Measurements from ENCODE around the gene CCL22. TPM values are rescaled to one million over a fixed set of nuclear protein-coding genes. Genes with fewer than 3 reads are reported as not detected.
"Not testable (repeated sequence)": the region's sequence is repeated elsewhere in the genome, so short reads cannot be mapped to it uniquely, and the experiment has no call there.

Gene CCL22
- total RNA-seq, 3 donors from 2014 or later, result 0.16 to 0.51 (median 0.41) TPM

- peak in 2 of 3 donors; percentile 35 to 88 for DNase-seq
- H3K9me3 ChIP-seq, result no peaks in the 10 kb centered on the region
- ATAC-seq, result peak; percentile 93
- H3K4me1 ChIP-seq (ENCODE audit: low read depth), result peaks cover 10% of the 10 kb centered on the region
- H3K36me3 ChIP-seq (ENCODE audit: low read depth), result no peaks in the 10 kb centered on the region
- TF ChIP-seq, protein P1, sequence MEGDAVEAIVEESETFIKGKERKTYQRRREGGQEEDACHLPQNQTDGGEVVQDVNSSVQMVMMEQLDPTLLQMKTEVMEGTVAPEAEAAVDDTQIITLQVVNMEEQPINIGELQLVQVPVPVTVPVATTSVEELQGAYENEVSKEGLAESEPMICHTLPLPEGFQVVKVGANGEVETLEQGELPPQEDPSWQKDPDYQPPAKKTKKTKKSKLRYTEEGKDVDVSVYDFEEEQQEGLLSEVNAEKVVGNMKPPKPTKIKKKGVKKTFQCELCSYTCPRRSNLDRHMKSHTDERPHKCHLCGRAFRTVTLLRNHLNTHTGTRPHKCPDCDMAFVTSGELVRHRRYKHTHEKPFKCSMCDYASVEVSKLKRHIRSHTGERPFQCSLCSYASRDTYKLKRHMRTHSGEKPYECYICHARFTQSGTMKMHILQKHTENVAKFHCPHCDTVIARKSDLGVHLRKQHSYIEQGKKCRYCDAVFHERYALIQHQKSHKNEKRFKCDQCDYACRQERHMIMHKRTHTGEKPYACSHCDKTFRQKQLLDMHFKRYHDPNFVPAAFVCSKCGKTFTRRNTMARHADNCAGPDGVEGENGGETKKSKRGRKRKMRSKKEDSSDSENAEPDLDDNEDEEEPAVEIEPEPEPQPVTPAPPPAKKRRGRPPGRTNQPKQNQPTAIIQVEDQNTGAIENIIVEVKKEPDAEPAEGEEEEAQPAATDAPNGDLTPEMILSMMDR (IDR thresholded peaks at IDR 0.05), result no peak
- intact Hi-C loops (cut with DNase I, micrococcal nuclease), result no loop called here
- no peak overlapping the region for H3K4me3 ChIP-seq
Measured at GRCh38 chr16:57341441-57342303, 16.9 kb upstream of the CCL22 start.

DNA sequence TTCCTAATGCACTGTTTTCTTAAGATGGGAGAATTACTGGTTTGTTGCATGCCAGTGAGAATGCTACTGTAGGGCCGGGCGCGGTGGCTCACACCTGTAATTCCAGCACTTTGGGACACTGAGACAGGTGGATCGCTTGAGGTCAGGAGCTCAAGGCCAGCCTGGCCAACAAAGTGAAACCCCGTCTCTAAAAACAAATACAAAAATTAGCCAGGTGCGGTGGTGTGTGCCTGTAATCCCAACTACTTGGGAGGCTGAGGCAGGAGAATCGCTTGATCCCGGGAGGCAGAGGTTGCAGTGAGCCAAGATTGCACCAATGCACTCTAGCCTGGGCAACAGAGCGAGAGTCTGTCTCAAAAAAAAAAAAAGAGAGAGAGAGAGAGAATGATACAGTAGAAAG, 16.0 kb upstream of the CCL22 start:
- H3K9me3 ChIP-seq; ATAC-seq; intact Hi-C loops (cut with DNase I, micrococcal nuclease); H3K36me3 ChIP-seq (ENCODE audit: low read depth); H3K4me3 ChIP-seq; DNase-seq: not testable (repeated sequence)
- H3K4me1 ChIP-seq (ENCODE audit: low read depth), result peaks cover 10% of the 10 kb centered on the region

DNA sequence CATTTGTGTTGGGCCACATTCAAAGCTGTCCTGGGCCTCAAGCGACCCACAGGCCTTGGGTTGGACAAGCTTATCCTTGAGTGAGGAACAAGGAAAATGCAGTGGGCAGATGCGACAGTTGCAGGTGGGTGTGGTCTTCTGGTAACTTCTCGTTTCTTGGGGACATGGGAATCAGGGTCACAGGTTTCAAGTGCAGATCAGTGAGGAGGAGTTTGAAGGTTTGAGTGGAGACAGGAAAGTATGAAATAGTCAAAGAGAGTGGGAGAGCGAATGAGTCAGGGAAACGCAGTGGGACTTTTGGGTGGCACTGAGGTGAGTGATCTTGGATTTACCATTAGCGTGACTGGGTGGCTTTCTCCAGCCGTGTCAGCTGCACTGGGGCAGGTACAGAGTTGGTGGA, 15.4 kb upstream of the CCL22 start:
- ATAC-seq, result no peak
- Histone ChIP-seq H3K36me3 (ENCODE audit: low read depth) (no peaks in the 10 kb centered on the region), H3K4me3 (no peak overlapping the region), H3K9me3 (no peaks in the 10 kb centered on the region), H3K4me1 (ENCODE audit: low read depth) (peaks cover 10% of the 10 kb centered on the region)
- TF ChIP-seq, protein P1 (IDR thresholded peaks at IDR 0.05), result no peak
- intact Hi-C loops (cut with DNase I, micrococcal nuclease), result no loop called here
- DNase-seq, result no peak

GRCh38 chr16:57344094-57344493, 14.5 kb upstream of the CCL22 start:
- H3K36me3 ChIP-seq (ENCODE audit: low read depth); intact Hi-C loops (cut with DNase I, micrococcal nuclease); H3K4me3 ChIP-seq; ATAC-seq; DNase-seq; H3K9me3 ChIP-seq: not testable (repeated sequence)
- H3K4me1 ChIP-seq (ENCODE audit: low read depth), result peaks cover 10% of the 10 kb centered on the region

GRCh38 chr16:57345021-57345420, 13.6 kb upstream of the CCL22 start:
- TF ChIP-seq, protein P1 (IDR thresholded peaks at IDR 0.05), result no peak
- DNase-seq (no peak), ATAC-seq (no peak)
- intact Hi-C loops (cut with DNase I, micrococcal nuclease), result no loop called here
- Histone ChIP-seq H3K4me3 (no peak overlapping the region), H3K4me1 (ENCODE audit: low read depth) (peaks cover 10% of the 10 kb centered on the region), H3K36me3 (ENCODE audit: low read depth) (no peaks in the 10 kb centered on the region), H3K9me3 (no peaks in the 10 kb centered on the region)

- Histone ChIP-seq H3K4me1 (ENCODE audit: low read depth) (peaks cover 10% of the 10 kb centered on the region), H3K36me3 (ENCODE audit: low read depth) (no peaks in the 10 kb centered on the region), H3K9me3 (no peaks in the 10 kb centered on the region), H3K4me3 (no peak overlapping the region)
- TF ChIP-seq, protein P1 (IDR thresholded peaks at IDR 0.05), result no peak
- ATAC-seq, result no peak
- intact Hi-C loops (cut with DNase I, micrococcal nuclease), result no loop called here
- DNase-seq, result no peak
Measured at GRCh38 chr16:57345666-57346204, 12.8 kb upstream of the CCL22 start.

All from mucosa of descending colon (tissue), 3 donors.